Fibroblast of lung (primary cell): ENCODE data around the gene GPATCH1. TPM values are rescaled to one million over a fixed set of nuclear protein-coding genes. Genes with fewer than 3 reads are reported as not detected.

Experiments used
- DNase-seq, 2 donors: peaks; one replicate each; pipeline versions ENCODE4 v3.0.0 to v3.0.0-alpha.2; 2010; ENCODE audit warnings: low read depth in 2 of 2
- H2AFZ ChIP-seq: 2 replicates; pipeline ENCODE4 v1.5.1; 2012; ENCODE audit warnings: low read length, control low read depth, inconsistent platforms
- H3K27ac ChIP-seq: 2 replicates; pipeline ENCODE4 v1.5.1; 2011; ENCODE audit warnings: low read length, control low read depth; ENCODE audit not compliant: insufficient read depth
- H3K27me3 ChIP-seq: 2 replicates; pipeline ENCODE4 v1.5.1; 2011; ENCODE audit warnings: mild to moderate bottlenecking, low read length; ENCODE audit not compliant: control insufficient read depth, insufficient read depth
- H3K36me3 ChIP-seq: 2 replicates; pipeline ENCODE4 v1.5.1; 2011; ENCODE audit warnings: low read length; ENCODE audit not compliant: control insufficient read depth, insufficient read depth
- H3K4me1 ChIP-seq: 2 replicates; pipeline ENCODE4 v1.5.1; 2011; ENCODE audit warnings: low read length; ENCODE audit not compliant: control insufficient read depth, insufficient read depth; ENCODE audit errors: extremely low read depth
- H3K4me2 ChIP-seq: 2 replicates; pipeline ENCODE4 v1.5.1; 2011; ENCODE audit warnings: low read length, control low read depth; ENCODE audit not compliant: insufficient read depth; ENCODE audit errors: extremely low read depth
- H3K4me3 ChIP-seq, 4 experiments: fragments of 200-600 bp in 1 of 4; sonication (generic) in 1 of 4; replicated peaks in 1 of 4; 2 replicates each; pipeline ENCODE4 v1.5.1; 2011 to 2016; ENCODE audit warnings: low read length in 4 of 4, low read depth in 3 of 4, mild to moderate bottlenecking in 3 of 4, control low read depth in 2 of 4, inconsistent platforms in 1 of 4, mixed read lengths in 1 of 4; ENCODE audit not compliant: insufficient read depth in 1 of 4; ENCODE audit errors: control extremely low read depth in 1 of 4
- H3K79me2 ChIP-seq: 2 replicates; pipeline ENCODE4 v1.5.1; 2012; ENCODE audit warnings: mild to moderate bottlenecking, low read length, inconsistent platforms; ENCODE audit not compliant: control insufficient read depth, insufficient read depth
- H3K9ac ChIP-seq: 2 replicates; pipeline ENCODE4 v1.5.1; 2011; ENCODE audit warnings: mild to moderate bottlenecking, low read length, control low read depth; ENCODE audit not compliant: insufficient read depth
- H3K9me3 ChIP-seq: 2 replicates; pipeline ENCODE4 v1.5.1; 2012; ENCODE audit warnings: low read depth, low read length; ENCODE audit not compliant: control insufficient read depth, insufficient read depth
- H4K20me1 ChIP-seq: 2 replicates; pipeline ENCODE4 v1.5.1; 2011; ENCODE audit warnings: low read length; ENCODE audit not compliant: control insufficient read depth, insufficient read depth; ENCODE audit errors: extremely low read depth
- EZH2 ChIP-seq: IDR thresholded peaks from 2 replicates; pipeline ENCODE4 v1.5.1; 2012; ENCODE audit warnings: low read length, control low read depth, mild to moderate bottlenecking; ENCODE audit errors: missing control alignments
- polyA plus RNA-seq, 2 donors: library from polyadenylated mRNA; depleted of rRNA in 1 of 2; stranded (reverse) in 1 of 2; unstranded in 1 of 2; fragments of >200 nt; gene quantifications; 2 replicates each; pipeline ENCODE4 v1.2.1, GENCODE V29; 2011 to 2012; ENCODE audit warnings: missing spikeins in 1 of 2
- total RNA-seq: library from RNA; depleted of rRNA; stranded (reverse); fragments of >200 nt; gene quantifications from 2 replicates; pipeline ENCODE4 v1.2.1, GENCODE V29; 2014
- TF ChIP-seq, protein P1 (sequence below), 2 donors: IDR thresholded peaks in 1 of 2; conservative IDR thresholded peaks in 1 of 2; 1 replicate in 1 of 2; 2 replicates in 1 of 2; pipeline ENCODE4 v1.5.1; 2011 to 2012; ENCODE audit warnings: low read length in 2 of 2, control low read depth in 1 of 2, inconsistent platforms in 1 of 2, low read depth in 1 of 2, mild to moderate bottlenecking in 1 of 2

Gene GPATCH1
- total and polyA plus RNA-seq, 2 donors (not counting 1 experiment from before 2014, with no cell fraction given), result 5.6 to 6.3 TPM

DNA sequence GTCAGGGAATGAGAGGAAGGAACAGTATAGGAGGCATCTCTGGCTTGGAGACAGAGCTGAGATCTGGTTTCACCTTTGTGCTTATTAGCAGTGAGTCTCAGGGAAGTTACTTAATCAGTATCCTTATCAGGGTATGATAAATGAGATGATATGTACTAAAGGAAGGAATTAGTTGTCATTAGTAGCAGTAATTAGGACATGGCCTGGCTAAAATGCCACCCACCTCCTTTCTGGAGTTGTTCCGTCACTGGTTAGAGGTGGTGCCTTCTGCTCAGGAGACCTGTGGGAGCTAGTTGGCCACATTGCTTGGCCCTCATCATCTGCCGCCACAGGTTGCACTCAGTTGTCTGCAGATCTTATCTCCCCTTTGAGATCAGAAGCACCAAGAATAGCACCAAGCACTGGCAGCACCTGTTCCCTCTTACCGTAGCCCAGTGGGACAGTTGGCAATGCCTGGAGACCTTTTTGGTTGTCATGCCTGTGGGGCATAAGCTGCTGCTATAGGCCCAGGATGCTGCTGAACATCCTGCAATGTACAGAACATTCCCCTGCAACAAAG is 4.7 kb downstream of the GPATCH1 start:
- H2AFZ ChIP-seq, result no peak overlapping the region
- no peak for TF ChIP-seq EZH2
- TF ChIP-seq, protein P1, sequence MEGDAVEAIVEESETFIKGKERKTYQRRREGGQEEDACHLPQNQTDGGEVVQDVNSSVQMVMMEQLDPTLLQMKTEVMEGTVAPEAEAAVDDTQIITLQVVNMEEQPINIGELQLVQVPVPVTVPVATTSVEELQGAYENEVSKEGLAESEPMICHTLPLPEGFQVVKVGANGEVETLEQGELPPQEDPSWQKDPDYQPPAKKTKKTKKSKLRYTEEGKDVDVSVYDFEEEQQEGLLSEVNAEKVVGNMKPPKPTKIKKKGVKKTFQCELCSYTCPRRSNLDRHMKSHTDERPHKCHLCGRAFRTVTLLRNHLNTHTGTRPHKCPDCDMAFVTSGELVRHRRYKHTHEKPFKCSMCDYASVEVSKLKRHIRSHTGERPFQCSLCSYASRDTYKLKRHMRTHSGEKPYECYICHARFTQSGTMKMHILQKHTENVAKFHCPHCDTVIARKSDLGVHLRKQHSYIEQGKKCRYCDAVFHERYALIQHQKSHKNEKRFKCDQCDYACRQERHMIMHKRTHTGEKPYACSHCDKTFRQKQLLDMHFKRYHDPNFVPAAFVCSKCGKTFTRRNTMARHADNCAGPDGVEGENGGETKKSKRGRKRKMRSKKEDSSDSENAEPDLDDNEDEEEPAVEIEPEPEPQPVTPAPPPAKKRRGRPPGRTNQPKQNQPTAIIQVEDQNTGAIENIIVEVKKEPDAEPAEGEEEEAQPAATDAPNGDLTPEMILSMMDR (conservative IDR thresholded peaks at IDR 0.05 in 1 of 2, IDR thresholded peaks at IDR 0.05 in 1 of 2; ENCODE audit: low read depth in 1 of 2, low read length in 2 of 2), result no peak
- no peak overlapping the region for H3K27ac ChIP-seq
- H3K4me1 ChIP-seq, result peaks cover 5% of the 10 kb centered on the region
- DNase-seq, result no peak
- no peaks in the 10 kb centered on the region for H3K9me3 ChIP-seq
- H3K36me3 ChIP-seq, result no peaks in the 10 kb centered on the region
- H4K20me1 ChIP-seq, result no peaks in the 10 kb centered on the region
- no peak overlapping the region for H3K4me3 ChIP-seq
- H3K79me2 ChIP-seq, result peaks cover 14% of the 10 kb centered on the region
- H3K4me2 ChIP-seq, result no peak overlapping the region
- H3K27me3 ChIP-seq, result no peaks in the 10 kb centered on the region
- no peak overlapping the region for H3K9ac ChIP-seq

DNA sequence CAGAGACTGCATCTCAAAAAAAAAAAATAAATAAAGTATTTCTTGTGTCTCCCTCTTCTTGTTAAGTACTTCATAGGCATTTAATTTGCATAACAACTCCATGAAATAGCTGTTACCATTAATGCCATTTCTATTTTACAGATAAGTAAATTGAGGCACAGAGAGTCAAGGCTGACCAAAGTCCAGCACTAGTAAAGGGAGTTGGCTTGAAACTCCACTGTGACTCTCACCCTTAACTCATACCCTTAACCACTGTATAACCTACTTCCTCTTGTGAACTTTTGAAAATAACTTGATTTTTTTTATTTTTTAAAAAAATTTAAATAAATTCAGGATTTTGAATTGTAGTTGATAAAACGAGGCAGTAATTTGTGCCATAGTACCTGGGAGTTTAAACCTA is 6.0 kb downstream of the GPATCH1 start:
- no peaks in the 10 kb centered on the region for H4K20me1 ChIP-seq
- H2AFZ ChIP-seq, result no peak overlapping the region
- H3K4me2 ChIP-seq, result no peak overlapping the region
- H3K4me3 ChIP-seq, result no peak overlapping the region
- H3K4me1 ChIP-seq, result peaks cover 3% of the 10 kb centered on the region
- H3K27ac ChIP-seq, result no peak overlapping the region
- peaks cover 5% of the 10 kb centered on the region for H3K79me2 ChIP-seq
- no peak overlapping the region for H3K9ac ChIP-seq
- DNase-seq, result no peak
- no peaks in the 10 kb centered on the region for H3K36me3 ChIP-seq
- H3K27me3 ChIP-seq, result no peaks in the 10 kb centered on the region
- TF ChIP-seq, protein P1 (conservative IDR thresholded peaks at IDR 0.05 in 1 of 2, IDR thresholded peaks at IDR 0.05 in 1 of 2; ENCODE audit: low read depth in 1 of 2, low read length in 2 of 2), result no peak
- no peak for TF ChIP-seq EZH2
- H3K9me3 ChIP-seq, result no peaks in the 10 kb centered on the region

DNA sequence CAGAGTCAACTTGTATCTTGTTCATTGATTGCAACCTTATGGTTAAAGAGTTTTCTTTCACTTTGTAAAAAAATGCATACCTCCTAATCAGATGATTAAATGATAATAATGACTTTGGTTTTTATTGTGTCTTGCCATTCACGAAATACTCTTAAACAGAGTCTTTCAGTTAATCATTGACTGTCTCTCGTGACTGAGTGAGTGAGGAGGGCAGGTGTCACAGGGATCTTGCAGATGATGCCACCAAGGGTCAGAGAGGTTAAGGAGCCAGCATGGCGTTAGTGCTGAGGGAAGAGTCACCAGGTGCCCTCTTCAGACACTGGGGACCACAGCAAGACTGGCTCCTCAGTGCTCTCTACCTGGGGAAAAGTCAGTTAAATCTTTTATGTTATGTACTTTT is 8.0 kb downstream of the GPATCH1 start:
- H2AFZ ChIP-seq, result no peak overlapping the region
- no peaks in the 10 kb centered on the region for H3K79me2 ChIP-seq
- no peak overlapping the region for H3K27ac ChIP-seq
- H3K4me1 ChIP-seq, result no peaks in the 10 kb centered on the region
- DNase-seq, result no peak
- H3K27me3 ChIP-seq, result no peaks in the 10 kb centered on the region
- TF ChIP-seq EZH2, result no peak
- TF ChIP-seq, protein P1 (conservative IDR thresholded peaks at IDR 0.05 in 1 of 2, IDR thresholded peaks at IDR 0.05 in 1 of 2; ENCODE audit: low read depth in 1 of 2, low read length in 2 of 2), result no peak
- no peak overlapping the region for H3K4me3 ChIP-seq
- H3K9ac ChIP-seq, result no peak overlapping the region
- no peak overlapping the region for H3K4me2 ChIP-seq
- H3K36me3 ChIP-seq, result peaks cover 3% of the 10 kb centered on the region
- no peaks in the 10 kb centered on the region for H4K20me1 ChIP-seq
- H3K9me3 ChIP-seq, result no peaks in the 10 kb centered on the region
